NCI-H2107 treated with DMSO at 0.1 percent for 48 hours (cell line): ENCODE results near the gene NUBPL.
"Not testable (repeated sequence)": the region's sequence is repeated elsewhere in the genome, so short reads cannot be mapped to it uniquely, and the experiment has no call there.

Experiments used
- DNase-seq: peaks from one replicate; lab custom pipeline; 2025; ENCODE audit not compliant: unreplicated experiment; lab: John Stamatoyannopoulos, UW

NUBPL gene

DNA sequence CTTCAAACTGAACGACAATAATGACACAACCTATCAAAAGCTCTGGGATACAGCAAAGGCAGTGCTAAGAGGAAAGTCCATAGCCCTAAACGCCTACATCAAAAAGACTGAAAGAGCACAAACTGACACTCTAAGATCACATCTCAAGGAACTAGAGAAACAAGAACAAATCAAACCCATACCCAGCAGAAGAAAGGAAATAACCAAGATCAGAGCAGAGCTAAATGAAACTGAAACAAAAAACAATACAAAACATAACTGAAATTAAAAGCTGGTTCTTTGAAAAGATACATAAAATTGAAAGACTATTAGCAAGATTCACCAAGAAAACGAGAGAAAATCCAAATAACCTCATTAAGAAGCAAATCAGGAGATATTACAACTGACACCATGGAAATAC, 306.9 kb downstream of the NUBPL start:
- not testable (repeated sequence) for DNase-seq

DNA sequence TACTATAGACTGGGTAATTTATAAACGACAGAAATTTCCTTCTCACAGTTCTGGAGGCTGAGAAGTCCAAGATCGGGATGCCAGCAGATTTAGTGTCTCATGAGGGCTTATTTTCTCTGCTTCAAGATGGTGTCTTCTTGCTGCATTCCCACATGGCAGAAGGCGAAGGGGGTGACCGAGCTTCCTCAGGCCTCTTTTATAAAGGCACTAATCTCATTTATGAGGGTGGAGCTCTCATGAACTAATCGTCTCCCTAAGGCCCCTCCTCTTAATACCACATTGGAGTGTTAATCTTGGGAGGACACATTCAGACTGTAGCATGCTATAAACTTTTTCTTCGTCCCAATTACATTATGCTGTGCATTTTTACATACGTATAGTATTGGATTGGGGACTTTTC, 315.5 kb downstream of the NUBPL start:
- DNase-seq, result no peak

DNA sequence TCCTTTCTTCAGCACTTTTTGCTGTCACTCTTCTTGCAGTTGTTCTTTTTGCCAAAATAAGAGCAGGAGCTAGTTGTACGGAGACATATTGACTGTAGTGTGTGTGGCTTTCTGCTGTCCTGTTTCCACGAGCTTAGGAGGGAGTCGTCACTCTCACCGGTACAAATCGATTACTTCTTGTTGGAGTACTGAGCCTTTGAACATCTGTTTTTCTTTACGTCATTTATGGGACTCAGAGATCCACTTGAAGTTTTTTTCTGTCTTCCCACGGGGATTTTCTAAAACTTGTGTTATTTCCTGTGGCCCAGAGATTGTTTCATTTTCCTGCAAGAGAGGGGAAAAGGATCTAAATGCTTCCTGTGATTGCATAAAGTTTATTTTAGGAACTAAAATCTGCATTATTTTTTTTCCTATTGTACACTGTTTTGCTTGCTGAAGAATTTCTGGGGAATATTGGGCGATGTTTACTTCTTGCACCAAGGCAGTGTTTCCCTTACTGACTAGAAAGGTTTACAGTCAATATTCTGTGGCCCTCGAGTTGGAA, 316.1 kb downstream of the NUBPL start:
- DNase-seq, result no peak

DNA sequence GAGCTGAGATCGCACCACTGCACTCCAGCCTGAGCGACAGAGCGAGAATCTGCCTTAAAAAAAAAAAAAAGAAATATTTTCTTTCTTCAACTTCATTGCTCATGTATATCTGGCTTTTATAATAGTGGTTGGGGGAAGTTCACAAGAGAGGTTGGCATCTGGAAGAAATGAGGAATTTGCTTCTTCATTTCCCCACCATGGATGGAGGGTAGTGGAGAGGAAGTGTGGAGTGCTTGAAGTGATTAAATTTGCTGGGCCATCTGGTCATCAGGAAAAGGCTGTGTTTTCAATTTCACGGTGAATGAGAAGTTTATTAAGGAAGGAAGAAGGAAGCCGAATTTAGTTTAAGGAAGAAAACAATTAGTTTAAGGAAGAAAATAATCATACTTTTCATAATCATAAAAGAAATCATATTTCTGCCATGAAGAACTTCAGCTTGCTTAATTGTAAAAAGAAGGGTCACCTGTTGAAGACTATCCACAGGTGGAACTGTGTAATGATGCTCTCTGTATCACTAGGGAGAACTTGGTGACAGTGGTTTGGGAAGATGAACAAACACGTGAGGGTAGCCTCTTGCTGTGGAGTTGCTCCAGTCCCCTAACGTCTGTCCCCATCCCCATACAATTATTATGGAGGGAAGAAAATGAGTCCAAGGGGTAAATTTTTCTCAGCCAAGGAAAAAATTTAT, 318.6 kb downstream of the NUBPL start:
- no peak for DNase-seq

DNA sequence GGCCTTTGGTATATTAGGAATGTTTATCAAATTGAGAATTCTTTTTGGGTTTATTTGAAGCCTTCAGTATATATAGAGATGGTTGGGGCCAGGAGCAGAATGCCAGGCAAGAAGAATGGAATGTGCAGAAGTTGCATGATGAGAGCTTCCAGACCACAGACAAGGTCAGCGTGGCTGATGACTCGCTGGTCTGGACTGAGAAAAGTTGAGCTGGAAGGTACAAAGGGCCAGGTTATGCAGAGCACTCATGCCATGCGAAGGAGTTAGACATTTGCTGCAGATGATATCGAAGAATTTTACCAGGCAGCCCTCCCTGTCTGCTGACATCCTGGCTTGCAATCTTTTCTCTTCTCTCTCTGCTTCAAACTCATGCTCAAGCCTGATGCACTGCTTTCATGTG, 319.7 kb downstream of the NUBPL start:
- no peak for DNase-seq

DNA sequence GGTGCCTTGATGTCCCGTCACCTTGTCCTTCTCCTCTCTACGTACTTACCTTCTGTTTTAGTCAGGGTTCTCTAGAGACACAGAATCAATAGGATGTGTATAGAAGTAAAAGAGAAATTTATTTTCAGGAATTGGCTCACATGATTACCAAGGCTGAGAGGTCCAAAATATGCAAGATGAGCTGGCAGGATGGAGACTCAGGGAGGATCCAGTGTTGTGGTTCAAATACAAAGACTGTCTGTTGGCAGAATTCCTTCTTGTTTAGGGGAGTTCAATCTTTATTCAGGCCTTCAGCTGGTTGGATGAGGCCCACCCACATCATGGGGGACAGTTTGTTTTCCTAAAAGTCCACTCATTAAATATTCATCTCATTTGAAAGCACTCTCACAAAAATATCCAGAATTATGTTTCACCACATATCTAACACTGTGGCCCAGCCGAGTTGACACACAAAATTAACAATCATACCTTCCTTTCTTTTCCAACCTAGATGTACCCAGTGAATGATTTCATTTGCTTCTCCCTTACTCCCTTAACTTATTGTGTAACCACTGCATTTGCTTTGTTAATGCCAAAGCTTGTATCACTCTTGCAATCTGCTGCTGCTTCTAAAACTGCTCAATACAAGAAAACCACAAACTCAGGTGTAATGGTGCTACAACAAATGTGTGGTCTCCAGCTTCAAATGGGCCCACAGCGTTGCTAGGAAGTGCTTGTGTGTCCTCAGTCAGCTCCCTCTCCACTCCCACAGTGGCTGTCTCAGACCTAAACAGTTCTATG, 320.5 kb downstream of the NUBPL start:
- no peak for DNase-seq

DNA sequence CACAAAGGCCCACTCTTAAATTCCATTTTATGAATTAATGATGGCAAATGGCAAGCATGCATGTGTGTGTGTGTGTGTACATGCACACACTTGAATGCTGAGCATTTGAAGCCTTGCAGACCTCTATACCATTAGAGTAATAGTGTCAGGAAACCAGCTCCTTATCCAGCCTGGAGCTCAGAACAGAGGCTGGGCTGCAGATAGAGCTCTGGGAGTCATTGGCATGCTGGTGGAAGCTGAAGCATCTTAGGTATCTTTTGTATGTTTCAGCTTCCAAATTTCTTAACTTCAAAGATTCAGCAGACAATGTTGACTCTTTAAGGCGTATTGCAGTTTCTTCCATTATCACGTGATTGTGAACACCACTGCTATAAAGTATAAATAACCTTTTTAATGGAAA, 323.0 kb downstream of the NUBPL start:
- no peak for DNase-seq

DNA sequence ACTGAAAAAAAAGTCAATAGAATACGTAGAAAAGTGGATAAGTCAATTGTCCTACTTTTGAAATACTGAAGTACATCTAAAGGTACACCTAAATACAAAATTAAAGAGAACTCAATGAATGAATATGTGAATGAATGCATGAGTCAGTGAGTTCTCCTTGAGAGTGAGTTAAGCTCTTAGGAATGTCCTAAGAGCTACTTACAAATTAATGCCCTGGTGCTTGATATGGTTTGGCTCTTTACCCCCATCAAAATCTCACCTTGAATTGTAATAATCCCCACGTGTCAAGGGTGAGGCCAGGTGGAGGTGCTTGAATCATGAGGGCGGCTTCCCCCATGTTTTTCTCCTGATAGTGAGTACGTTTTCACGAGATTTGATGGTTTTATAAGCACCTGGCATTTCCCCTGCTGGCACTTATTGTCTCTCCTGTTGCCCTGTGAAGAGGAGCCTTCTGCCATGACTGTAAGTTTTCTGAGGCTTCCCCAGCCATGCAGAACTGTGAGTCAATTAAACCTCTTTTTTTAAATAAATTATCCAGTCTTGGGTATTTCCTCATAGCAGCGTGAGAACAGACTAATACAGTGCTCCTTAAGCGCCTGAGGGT, 323.7 kb downstream of the NUBPL start:
- DNase-seq, result no peak

DNA sequence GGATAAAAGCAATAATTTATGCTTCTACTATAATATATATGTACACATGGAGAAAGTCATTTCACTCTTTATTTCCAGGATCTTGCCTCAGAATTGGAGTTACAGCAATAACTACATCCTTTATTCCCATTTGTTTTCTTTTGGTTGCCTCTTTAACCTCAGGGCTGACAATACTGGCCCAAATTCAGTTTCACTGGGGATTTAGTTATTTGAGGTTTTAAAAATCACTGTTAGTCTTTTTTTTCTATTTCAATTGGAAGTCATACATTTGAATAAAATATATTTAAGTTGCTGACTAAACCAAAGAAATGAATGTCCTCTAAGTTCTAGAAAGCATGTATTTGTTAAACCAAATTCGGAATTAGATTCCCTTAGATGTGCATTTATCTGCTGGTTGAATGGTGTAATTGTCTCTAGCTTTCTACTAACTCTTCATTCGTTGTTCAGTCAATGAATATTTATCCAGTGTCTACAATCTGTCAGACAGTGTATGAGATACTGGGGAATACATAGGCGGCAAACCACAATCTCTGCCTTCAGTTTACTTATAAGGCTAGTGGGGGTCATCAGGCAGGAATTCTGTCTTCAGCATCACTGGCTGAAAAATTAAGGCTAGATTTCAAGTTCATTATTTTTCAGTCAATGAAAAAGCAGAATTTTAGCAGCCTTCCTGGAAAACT, 325.1 kb downstream of the NUBPL start:
- no peak for DNase-seq

DNA sequence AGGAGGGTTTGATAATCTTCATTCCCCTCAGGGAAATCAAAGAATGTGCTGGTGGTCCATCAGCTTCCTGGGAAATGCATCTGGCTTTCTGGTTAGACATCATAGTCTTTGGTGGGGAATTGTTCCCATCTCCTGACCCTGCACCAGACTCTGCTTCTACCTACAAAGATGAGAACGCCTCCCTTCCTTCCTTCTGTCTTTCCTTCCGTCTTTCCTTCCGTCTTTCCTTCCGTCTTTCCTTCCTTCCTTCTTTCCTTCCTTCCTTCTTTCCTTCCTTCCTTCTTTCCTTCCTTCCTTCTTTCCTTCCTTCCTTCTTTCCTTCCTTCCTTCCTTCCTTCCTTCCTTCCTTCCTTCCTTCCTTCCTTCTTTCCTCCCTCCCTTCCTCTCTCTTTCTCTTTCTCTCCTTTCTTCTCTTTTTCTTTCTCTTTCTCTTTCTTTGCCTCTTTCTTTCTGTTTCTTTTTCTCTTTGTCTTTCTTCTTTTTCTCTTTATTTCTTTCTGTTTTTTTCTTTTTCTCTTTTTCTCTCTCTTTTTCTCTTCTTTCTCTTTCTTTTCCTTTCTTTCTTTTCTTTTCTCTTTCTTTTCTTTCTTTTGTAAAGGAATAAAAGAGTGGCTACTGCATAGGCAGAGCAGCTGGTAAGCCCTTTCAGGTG, 326.9 kb downstream of the NUBPL start:
- DNase-seq, result no peak

DNA sequence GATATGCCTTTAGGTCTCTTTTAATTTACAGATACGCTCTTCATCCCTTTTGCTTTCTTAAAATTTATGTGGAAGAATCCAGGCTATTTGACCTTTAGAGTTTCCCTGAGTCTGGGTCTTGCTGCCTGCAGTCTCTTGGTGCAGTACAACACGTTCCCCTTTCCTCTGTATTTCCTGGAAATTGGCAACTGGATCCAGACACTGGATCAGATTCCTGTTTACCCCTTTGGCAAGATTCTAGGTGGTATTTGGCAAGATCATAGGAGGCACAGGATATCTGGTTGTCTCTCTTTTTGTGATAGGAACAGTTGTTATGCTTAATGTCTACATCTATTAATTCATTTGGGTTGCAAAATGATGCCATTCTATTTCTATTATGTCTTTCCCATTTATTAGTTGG, 328.1 kb downstream of the NUBPL start:
- no peak for DNase-seq

DNA sequence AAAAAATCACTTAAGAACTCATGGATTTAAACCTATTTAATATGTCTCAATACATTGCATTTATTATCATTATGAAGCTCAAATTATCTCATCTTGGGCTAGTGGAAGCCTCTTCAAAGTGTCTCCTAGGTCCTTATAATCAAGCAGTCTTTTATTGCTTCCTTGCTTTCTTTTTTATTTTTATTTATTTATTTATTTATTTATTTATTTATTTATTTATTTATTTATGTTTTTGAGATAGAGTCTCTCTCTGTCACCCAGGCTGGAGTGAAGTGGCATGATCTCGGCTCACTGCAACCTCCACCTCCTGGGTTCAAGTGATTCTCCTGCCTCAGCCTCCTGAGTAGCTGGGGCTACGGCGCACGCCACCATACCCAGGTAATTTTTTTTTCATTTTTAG, 329.0 kb downstream of the NUBPL start:
- DNase-seq, result not testable (repeated sequence)

DNA sequence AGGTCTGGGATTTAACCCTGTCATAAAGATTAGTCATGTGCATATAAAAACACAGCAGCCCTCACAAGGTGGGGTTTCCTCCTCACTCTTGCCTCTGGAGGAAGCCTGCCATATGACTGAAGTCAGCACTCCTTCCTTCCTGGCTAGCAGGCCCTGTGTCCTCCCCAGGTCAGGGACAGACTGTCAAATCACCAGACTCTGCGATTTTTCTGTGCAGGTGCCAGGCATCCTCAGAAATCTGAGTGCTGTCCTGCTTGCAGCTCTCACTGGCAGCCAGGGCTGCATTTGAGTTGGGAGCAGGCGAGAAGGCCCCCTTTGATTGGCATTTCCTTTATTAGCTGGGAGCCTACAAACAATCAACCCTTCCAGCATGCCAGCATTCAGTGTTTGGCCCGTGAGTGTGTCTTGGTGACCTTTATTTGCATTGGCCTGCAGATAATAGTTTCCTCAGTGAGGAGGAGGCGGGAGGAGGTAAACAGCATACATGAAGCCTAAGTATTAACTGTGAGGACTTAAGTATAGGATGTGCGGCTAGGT, 332.1 kb downstream of the NUBPL start:
- DNase-seq, result no peak

DNA sequence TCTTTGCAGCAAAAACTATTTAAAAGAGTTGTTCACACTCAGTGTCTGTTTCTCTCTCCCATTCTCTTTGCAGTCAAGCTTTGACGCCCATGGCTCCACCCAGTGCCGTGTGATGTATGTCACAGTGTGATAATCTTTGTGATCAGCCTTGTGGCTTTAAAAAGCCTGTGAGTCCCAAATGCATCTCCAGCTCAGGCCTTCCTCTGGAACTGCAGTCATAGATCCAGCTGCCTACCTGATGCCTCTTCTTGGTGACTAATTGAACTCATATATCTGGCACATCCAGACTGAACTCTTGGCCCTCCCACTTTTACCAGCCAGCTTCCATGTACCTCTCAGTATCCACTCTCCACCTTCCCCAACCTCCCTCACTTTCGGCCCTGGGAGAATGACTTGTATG, 333.1 kb downstream of the NUBPL start:
- DNase-seq, result no peak

DNA sequence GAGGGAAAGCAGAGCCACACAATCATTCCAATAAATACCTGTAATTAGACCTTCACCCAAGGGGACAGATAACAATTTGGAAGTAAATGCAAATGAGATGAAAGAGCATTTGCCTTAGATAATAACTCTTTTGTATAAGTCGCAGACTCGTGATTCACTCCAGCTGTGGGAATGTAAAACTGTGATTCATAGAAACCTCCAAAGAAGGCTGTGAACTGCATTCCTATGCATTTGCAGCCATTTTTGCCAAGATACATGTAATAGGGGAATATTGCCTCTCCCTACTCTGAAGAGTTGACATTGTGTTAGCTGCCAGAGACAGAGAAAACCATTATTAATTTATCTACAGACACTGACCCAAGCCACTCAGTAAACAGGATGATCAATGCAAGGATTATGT, 334.0 kb downstream of the NUBPL start:
- DNase-seq, result no peak

DNA sequence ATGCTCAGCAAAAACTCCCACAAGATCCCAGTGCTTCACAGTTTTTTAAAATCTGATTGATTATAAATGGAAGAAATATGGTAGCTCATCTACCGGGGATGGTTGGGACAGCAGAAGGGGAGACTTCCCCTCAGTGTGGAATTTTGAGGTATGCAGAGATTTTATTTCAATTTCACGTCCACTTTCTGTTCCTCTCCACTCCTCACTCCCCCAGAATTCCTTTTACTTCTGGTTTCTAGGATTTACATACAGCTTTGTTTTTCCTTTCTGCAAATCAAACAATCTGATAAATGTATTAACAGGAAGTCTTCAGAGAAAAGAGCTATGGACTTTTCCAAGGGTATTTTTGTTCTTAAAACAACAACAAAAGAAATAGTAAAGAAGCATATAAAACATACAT, 334.4 kb downstream of the NUBPL start:
- DNase-seq, result no peak

DNA sequence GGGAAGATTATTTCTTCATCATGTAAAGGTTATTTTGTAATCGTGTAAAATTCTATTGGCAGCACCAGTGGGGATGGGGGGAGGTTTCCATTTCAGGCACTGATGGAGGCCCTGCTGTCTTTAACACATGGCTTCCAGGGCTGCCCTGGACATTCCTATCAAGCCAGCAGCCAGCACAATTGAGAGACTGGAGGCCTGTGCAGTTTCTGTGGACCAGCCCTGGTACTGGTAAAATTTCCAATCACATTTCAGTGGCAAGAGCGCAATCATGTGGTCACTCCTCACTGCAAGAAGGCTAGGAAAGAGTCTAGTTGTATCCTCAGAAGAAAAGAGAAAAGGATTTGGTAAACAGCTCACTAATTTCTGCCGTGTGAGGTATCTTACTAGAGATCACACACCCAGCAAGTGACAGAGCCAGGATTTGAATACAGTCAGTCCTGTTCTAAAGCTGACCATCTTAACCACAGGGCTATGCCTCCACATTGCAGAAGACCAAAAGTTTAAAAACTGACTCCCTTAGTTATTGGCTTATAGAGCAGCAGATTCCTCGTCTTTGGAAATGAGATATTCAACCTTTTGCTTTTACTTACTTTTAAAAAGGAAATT, 336.5 kb downstream of the NUBPL start:
- DNase-seq, result no peak

DNA sequence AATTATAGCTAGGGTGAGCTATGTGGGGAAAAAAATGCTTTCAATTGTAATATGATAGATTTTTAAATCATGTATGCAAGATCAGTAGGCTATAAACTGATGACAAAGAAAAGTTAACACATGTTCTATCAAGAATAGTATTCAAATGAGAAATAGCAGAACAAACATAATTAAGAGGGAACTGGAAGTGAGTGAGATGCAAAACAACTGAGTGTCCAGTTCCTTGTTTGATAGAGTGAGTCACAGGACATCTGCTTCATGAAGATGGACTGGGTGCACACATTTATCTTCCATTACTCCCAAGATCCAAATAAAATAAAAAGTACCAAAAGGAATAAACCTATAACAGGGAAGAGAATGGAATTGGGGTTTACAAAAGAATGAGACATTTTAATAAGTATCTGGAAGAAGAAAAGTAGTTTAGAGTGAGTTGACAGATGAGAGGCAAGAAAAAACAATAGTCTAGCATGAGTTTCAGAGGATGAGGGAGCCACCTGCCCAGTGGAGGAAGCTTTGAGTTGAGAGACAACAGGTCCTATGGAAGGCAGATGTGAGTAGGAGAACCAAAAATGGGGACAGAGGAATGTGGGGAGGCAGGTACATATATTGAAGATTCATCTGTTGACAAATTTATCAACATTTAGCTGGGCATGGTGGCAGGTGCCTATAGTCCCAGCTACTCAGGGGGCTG, 337.8 kb downstream of the NUBPL start:
- no peak for DNase-seq

DNA sequence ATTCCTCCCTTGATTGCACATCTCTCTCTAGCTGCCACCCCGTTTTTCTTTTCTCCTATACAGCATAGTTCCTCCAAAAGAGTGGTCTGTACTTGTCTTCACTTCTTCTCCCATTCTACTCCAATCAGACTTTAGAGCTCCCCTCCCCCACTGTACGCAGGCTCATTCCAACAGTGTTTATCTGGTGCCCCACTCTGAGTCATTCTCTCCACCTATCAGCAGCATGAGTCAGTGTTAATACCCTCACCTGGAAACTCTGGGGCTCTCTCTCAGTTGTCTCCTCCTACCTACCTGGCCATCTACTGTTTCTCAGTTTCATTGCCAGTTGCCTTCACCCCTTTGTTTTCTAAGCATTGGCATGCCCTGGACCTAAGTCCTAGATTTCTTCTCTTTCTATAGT, 340.8 kb downstream of the NUBPL start:
- no peak for DNase-seq
